Activated naive CD8-positive, alpha-beta T cell treated with anti-CD3 and anti-CD28 coated beads, Interleukin-2, amount 50 U/mL, for 16 hours (primary cell): Measurements from ENCODE around the gene PIGR.

Experiments used
- DNase-seq: peaks from one replicate; pipeline ENCODE4 v3.0.0-alpha.2; 2020; ENCODE audit warnings: low read depth, low spot score

The PIGR gene

GRCh38 chr1:206909883-206910318, 36.4 kb downstream of the PIGR start:
- DNase-seq = no peak

GRCh38 chr1:206909161-206909882, 36.9 kb downstream of the PIGR start:
- no peak for DNase-seq

- no peak for DNase-seq
Measured at GRCh38 chr1:206908038-206908437, 38.2 kb downstream of the PIGR start.

- no peak for DNase-seq
Measured at GRCh38 chr1:206907304-206907991, 38.8 kb downstream of the PIGR start.

- no peak for DNase-seq
Measured at GRCh38 chr1:206905295-206906164, 40.7 kb downstream of the PIGR start.

DNA sequence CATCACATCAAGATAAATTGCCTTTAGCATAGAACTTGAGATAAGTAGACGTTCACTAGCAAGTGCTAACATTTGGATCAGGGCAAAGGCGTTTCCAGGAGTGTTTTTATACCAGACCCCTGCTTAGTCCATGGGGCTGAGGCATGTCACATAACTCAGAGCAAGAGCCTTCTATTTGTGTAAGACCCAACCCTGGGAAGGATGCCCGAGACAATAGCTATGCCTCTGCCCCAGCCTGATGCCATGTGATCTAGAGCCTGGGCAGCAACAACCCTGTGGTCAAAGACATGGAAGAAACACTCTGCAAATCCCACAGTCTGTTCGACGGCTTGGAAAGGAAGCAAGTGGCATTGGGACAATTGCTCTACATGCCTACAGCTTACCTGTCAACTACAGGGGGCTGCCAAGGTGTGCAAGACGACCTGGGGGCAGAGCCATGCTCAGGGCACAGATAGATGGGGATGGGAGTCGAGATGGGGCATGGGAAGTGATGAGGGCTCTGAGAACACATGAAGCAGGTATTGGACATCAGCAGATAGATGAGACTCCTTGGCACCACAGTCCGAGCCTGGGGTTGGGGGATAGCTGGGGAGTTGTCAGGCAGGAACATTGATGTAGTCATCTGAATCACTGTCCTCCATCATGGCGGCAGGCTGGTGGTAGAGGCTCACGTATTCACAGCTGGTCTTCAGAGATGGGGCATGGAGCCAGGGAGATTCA, 41.7 kb downstream of the PIGR start:
- no peak for DNase-seq

- no peak for DNase-seq
Measured at GRCh38 chr1:206903687-206904086, 42.6 kb downstream of the PIGR start.

DNA sequence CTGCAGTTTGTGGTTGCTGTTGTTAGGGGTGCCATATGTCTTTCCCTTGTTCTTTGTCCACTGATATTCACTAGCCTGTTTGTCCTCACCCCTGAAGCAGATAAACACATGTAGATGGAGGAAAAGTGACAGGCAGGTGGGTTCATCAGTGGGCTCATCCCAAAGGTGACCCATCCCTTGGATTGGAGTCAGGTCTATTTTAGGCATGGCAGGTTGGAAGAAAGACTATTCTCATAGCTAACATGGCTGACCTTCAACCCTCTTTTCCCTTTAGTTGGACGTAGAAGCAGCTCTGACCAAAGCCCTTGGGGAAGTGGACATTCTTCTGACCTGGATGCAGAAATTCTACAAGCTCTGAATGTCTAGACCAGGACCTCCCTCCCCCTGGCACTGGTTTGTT, 43.6 kb downstream of the PIGR start:
- no peak for DNase-seq

GRCh38 chr1:206901944-206902343, 44.3 kb downstream of the PIGR start:
- no peak for DNase-seq

DNA sequence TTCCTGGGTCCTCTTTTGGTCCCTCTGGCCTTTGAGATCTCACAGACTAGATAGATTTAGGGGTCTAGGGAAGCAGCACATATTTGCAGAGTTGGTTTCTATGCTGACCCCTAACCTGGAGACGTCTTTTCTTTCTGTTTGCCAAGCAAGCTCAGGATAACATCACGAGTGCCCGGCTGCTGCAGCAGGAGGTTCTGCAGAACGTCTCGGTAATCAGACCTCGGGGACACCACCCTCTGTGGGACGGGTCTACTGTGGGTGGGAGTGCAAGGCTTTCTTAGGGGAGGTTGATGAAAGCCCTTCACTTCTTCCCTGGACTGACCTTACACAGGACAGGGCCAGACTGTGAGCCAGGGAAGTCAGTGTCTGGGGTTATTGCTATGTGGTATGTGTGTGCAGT, 46.1 kb downstream of the PIGR start:
- DNase-seq = no peak

DNA sequence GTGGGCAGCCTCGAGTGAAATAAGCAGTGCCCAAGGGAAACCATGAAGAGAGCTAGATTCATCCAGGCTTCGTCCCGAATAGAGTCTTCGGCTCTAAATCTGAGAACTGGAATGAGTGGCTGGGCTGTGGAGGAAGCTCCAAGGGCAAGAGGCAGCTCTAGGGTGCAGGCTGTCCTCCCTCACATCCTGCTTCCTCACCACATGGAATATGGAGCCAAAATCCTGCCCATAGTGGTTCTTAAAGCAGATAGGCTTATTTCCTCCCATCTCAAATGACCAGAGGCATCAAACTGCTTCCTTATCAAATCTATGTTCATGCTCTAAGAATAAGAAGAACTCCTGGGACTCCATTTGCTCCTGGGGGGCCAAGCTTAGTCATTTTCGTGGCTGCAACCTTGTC, 46.5 kb downstream of the PIGR start:
- DNase-seq = no peak

DNA sequence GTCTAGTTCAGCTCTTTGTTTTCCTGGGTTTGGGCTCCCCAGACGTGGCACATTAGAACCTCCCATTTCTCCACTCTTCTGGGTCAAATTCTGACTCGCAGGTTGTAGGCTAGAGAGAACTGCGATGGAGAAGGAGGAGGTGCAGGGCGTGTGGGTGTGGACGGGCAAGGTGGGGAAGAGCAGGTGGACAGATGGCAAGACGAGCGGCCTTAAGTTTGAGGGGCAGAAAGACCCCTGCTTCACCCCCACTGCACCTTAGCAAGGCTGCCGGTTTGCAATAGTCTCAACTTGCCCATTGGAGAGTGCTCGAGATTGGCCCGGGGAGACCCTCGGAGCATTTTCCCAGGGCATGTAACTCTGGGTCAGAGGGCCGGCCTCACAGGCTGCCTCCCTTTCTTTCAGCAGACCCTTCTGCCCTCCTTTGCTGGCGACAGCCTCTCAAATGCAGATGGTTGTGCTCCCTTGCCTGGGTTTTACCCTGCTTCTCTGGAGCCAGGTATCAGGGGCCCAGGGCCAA, 47.3 kb downstream of the PIGR start:
- DNase-seq = no peak

DNA sequence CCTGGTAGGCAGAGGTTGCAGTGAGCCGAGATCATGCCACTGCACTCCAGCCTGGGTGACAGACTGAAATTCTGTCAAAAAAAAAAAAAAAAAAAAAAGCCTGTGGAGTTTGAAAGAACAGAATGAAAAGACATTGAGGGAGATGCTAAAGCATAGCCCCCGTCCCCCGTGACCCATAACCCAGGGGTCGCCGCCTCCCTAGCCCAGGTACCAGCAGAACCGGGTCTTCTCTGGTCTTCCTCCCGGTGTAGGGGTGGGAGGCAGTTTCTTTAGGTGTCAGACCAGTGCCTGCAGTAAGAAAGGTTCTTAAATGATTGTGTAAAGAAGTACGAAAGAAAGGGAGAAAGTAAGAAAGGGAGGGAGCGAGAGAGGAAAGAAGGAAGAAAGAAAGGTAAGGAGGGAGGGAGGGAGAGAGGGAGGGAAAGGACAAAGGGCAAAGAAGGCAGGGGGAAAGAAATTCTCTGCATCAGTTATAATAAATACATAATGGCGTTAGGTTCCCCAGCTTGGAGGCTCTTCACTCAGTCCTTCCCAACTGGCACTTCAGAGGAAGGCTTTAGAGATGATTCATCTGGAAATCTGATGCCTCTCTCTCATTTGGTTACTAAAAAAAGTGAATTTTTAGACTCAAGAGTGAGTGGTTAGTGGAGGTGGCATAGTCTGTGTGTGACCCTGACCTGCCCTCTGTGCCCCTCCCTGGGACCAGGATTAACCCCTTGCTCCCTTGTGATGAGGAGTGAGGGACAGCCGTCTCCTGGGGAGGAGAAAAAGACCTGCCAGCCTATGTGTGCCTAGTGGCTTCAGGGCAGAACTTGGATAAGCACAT, 48.0 kb downstream of the PIGR start:
- DNase-seq = no peak

DNA sequence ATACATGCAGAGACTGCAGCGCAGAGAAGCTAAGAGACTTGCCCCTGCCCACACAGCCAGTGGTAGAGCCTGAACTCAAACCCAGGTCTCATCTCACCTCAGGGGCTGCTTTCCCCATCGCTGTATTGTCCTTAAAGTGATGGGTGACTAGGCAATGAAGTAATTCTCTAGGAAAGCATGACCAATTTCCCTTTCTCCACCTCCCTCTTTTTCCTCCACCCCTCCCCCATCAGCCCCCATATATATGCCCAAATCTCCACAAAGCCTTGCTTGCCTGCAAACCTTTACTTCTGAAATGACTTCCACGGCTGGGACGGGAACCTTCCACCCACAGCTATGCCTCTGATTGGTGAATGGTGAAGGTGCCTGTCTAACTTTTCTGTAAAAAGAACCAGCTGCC, 49.1 kb downstream of the PIGR start, which contains the start of gene IL24:
Gene IL24 (plus strand): TSS at position 269 of the 400 bp plus-strand sequence. CDS start 390 bp downstream, outside the sequence.
- DNase-seq = no peak

GRCh38 chr1:206896261-206896660, 50.0 kb downstream of the PIGR start:
- no peak for DNase-seq

DNA sequence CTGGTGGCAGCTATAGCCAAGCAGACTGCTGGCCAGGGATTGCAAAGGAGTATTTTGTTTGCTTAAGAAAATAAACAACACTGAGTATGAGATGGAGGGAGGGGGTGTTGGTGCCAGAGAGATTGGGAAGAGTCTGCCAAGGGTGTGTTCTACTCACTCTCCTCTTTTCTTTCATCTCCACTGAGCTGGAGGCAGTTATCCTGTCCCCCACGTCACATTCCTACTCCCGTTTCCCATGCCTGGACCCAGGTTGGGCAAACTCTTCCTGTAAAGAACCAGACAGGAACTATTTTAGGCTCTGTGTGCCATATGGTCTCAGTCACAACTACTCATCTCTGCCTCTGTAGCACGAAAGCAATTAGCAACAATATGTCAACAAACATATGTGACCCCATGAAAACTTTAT, 50.4 kb downstream of the PIGR start:
- no peak for DNase-seq

- no peak for DNase-seq
Measured at GRCh38 chr1:206895325-206895724, 50.9 kb downstream of the PIGR start.

GRCh38 chr1:206893380-206893779, 52.9 kb downstream of the PIGR start:
- DNase-seq = no peak

DNA sequence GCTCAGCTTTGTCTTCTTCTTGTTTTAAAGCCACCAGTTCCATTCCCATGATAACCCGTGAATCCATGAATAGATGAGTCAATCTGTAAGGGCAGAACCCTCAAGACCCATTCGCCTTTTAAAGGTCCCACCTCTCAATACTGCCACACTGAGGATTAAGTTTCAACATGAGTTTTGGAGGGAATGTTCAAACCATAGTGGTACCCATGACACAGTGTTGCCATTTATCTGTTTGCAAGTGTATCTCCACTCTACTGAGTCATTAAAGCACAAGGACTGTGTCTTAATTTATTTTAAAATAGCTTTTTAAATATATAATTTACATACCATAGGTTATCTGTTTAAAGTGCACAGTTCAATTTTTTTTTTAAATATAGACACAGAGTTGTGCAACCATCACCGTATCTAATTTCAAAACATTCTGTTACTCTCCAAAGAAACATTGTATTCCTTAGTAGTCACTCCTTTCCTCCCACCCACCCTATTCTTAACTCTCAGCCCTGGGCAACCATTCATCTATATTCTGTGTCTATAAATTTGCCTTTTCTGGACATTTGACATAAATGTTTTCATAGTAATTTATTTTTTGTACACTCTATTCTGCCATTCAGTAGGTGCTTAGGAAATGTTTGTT, 53.8 kb downstream of the PIGR start:
- no peak for DNase-seq

DNA sequence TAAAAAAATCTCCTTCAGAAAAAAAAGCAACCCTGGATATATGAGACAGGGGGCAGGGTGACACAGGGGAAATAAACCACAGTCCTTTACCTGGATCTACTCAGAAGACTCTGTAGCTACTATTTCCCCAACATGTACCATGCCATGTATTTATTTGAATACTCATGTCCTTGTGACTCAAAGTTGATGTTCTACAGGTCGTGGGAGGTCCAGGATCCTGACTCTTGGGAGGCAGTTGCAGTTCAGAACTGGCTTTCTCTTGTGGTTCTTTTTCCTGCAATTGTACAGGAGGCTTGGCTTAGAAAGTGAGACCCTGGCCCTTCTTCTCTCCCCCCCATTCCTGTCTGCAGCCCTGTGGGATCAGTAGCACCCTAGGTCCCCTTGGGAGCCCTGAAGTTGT, 54.9 kb downstream of the PIGR start:
- no peak for DNase-seq
